ENCODE data around the gene SS18L1.

Gene SS18L1

DNA sequence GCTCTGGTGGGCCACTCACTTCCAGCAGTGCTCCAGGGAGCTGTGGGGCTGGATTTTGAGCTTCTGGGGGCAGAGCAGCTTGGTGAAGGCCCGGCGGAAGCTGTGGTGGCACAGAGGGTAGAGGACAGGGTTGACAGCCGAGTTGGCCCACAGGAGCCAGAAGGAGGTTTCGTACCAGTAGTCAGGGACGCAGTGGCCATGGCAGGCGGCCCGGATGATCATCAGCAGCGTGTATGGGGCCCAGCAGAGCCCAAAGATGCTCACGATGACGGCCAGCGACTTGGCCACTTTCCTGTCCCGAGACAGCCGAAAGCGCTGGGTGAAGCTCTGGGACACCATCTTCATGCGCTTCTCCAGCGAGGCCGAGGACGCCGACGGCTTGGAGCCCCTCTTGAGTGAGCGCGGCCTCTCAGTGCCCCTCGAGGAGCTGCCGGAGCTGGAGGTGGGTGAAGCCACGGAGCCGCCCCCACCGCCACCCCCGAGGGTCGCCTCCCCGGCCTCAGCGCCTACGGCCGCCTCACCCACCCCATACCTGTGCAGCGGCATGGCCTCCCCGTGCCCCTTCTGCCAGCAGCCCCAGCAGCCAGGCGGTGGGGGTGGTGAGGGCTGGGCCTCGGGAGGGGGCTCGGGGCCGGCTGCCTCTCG is 72.5 kb downstream of the SS18L1 start:
- DNase-seq: no peak

DNA sequence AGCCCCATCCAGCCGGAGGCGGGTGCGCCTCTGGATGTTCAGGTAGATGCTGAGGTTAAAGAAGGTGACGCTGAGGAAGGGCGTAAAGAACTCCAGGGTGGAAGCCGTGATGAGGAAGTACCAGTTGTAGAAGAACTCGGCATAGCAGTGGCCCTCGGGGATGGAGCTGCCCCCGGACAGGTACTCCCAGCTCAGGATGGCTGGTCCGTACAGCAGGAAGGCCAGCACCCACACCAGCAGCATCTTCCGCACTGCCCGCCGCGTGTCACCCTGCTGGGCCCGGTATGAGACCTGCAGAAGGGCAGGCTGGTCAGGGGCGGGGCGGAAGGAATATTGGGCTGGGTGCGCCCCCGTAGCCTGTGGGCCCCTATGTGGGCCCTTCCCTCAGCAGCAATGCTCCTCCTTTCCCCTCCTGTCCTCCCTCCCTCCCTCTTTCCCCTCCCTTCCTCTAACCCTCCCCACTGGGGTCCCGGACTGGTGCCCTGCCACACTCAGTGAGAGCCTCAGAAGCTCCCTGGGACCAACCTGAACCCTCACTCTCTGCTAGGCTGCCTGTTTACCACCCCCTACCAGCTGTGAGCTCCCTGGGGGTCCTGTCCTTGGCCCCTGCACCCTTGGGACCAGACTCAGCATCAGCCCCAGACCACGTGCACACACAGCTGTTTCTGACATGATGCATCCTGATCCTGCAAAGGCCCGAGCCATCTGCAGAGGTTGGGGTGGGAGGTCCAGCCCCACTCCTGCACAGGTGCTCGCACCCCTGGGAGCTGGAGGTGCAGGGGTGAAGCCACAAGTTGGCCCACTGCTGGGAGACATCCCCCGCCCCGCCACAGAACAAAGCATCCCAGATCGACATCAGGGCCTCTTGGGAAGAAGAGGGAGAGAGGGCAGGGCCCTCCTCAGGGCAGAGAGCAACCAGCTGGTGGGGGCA is 73.3 kb downstream of the SS18L1 start:
- no peak for DNase-seq

DNA sequence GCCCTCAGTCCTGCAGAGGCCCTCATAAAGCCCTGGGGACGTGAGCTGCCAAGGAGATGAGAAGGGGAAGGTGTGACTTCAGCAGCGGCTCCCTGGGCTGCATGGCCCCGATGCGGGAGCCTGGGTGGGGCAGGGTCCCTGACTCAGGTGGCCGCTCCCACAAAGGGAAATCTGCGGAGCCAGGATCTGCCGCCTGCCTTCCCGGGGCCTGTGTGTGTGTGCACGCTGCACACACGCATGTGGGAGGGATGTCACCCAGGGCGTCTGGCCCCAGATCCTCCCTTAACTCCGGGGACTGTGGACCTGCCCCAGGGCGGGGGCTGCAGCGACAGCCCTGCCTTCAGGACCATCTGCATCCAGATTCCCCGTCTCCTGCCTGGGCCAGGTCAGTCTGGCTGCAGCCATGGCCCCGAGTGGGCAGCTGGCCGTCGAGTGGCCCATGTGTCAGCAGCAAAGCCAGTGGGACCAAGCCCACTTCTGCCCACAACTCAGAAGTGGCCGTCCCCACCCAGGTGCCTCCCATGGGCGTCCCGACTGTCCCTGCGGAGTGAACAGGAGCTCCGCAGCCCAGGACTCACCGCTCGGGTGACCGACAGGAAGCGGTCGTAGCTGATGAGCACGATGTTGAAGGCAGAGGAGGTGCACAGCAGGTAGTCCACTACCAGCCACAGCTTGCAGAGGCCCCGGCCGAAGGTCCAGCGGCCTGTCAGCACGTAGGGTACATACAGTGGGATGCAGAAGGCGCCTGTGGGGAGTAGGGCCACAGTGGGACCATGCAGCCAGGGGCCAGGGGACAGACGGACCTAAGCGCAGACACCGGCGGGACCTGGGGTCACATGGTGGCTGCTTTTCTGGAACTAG is 74.6 kb downstream of the SS18L1 start:
- DNase-seq: no peak

DNA sequence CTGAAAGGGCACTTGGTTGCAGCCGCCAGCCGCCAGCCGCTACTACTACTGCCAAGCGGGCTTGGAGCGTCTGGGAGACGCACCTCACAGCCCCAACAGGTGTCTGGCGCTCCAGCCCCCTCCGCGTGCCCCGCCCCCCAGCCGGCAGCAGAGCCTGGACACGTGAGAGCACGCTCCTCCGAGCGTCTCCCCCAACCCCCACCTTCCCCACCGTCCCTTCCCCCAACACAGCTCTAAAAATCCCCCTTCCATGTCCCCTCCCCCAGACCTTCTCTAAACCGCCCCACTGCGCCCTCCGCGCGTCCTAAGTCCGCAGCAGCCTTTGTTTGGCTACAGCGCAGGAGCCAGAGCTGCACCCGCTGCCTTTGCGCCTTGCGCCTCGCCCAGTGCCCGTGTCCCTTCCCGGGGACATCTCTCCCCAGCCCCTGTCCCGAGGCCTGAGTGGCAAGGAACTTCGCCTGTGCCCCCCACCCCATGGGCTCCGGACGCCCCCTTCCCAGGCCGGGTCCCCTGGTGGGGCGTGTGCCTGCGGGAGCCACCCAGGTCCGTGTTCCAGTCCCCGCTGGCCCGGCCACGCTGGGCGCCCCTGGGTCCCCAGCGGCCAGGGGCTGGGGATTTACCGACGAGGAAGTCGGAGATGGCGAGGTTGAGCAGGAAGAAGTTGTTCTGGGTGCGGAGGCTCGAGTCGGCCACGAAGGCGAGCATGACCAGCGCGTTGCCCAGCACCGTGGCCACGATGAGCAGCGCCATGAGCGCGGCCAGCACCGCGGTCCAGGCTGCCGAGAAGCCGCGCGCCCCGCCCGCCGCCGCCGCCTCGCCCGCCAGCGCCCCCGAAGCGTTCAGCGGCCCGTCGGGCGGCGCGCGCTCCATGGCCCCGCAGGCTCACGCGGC is 75.8 kb downstream of the SS18L1 start:
- no peak for DNase-seq

DNA sequence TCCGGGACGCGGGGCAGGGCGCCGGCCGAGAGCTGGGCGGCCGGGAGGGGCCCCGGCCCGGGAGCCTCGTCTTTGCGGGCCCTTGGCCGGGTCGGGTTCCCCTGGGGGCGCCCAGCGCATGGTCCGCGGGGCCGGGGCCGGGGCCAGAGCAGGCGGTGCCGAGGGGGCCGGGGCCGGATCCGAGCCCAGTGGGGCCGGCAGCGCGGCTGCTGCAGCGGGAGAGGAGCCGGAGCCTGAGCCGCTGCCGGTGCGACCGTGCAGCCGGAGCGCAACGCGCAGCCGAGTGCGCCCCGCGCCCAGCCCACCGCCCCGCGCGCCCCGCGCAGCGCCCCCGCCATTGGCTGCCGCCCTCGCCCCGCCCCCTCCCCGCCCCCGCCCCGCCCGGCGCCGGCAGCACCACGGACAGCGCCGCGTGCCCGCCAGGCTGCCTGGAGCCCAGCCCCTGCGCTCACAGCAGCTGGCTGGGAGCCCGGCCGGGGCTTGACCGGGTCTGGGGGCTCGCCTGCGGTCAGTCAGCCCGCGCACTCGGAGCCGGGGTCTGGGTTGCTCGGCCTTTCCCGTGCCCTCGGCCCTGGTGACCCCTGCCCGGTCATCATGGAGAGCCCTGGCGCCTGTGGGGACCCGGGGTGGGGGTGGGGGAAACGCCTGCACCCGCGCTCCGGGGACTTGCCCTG is 76.6 kb downstream of the SS18L1 start, which contains the start of gene HRH3:
TSS of gene HRH3 (minus strand) at position 287 of the 674 bp plus-strand sequence. CDS start 308 bp downstream, outside the sequence.
- DNase-seq: peak; percentile 50

DNA sequence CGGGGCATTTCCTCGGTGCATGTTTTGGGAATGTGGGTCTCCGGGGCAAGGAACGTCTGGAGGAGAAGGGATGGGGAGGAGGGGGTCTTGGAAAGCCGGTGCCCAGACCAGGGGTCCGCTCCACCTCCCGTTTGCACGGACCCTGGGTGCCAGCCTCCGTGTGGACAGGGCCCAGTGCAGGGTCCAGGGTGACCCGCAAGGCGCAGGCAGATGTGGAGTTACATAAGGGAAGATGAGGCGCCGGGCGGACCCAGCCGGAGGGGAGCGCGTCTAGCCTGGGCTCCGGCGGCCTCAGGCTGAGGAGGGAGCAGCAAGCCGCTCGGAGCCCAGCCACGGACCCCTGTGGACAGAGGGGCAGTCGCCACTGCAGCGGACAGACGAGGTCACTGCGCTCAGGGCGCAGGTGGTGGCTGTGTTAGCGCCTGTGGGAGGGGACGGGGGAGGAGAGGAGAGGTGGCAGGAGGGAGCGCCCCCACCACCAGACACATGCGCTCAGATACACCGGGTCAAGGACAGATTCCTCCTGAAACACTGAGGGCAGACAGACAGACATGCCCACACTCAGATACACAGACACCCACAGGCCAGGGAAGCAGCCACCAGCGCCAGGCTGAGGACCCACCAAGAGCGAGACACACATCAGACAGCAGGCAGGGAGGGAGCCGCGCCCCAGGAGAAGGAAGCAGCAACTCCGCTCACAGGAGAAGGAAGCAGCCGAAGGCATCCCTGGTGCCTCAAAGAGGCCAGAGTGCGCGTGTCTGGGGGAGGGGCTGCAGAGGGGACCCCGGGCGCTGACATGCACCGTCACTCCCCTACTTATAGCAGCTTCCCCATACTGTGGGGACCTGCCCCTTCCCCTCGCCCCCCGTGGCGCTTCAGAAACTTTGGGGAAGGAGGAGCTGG is 77.3 kb downstream of the SS18L1 start:
- DNase-seq: no peak

DNA sequence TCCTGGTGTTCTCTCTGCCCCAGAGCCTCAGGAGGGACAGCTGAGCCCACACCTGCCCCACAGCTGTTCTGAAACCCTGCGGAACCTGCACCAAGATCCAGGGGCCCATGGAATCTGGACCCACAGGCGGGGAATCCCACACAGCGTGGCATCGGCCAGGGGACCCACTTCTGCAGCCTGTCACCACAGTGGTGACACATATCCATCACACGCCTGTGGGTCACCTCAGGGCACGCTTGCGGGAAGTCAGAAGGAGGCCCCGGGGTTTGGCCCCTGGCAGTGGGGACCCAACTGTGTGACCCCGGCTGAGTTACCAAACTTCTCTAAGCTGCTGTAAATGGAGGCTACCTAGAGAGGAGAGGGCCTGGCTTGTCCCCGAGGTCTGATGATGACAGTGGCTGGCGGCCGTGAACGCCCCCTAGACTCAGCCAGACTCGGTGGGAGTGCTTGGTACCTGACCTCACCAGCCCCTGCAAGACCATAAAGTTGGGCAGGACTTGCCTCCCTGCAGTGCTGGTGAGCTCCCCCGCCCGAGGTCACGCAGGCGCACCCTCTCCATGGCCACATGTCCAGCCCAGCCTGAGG is 78.8 kb downstream of the SS18L1 start:
- no peak for DNase-seq

DNA sequence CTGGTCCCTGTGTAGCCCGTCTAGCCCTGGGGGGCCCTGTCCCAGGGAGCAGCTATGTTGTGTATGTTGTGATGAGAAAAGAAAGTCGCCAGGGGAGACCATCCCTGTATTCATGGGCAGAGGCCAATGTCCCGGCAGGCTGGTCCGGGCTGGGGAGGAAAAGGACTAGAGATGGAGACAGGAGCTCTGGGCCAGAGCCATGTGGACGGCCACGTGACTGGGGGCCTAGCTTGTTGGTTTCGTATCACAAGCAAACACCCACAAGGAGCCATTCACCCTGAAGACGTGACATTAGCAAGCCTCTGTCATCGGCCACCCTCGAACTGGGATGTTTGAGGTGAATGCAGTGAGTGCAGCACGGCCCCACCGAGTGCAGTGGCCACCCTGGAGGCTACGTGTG is 79.4 kb downstream of the SS18L1 start:
- DNase-seq: no peak

DNA sequence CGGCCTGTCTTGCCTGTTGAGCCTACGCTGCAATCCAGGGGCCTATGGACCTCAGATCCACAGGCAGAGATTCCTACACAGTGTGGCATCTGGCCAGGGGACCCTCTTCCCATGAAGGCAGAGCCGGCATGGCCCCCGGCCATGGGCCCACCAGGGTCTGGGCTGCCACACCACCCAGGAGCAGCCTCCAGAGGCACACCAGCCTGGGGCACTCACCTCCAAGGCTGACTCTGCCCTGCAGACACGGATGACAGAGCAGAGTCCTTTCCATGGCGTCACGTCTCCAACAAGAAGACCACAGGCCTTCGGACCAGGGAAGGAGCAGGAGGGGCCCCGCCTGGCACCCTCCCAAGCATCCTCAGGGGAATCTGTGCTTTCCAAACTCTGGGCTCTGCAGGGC is 80.0 kb downstream of the SS18L1 start:
- no peak for DNase-seq

DNA sequence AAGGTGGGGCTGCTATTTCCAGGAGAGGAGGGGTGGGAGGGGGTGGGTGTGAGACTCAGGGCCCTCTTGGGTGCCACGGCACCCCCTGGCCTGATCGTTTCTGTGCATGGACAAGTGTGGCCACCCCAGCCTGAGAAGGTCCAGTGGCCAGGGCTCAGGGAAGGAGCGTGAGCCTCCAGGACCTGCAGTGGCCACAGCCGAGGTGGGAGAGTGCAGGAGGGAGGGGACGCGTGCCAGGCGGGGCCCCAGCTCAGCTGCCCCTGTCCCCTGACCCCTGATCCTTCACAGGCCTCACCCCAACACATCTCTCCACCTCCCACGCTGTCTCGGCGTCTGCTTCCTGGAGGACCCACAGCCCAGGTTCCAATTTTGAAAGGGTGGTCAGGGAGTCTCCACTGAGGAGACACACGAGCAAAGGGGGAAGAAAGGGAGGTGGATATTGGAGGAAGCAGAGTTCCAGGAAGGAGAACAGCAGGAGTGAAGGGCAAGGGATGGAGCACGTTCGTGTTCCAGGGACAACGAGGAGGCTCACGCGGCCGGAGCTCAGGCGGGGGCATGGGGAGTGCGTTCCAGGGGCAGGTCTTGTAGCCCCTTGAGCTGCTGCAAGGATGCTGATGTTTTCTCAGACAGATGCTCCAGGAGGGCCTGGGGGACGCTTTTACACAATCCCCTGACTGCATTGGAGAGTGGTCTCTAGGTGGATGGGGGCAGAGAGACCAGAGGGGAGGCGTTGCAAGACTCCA is 80.7 kb downstream of the SS18L1 start:
- DNase-seq: no peak

DNA sequence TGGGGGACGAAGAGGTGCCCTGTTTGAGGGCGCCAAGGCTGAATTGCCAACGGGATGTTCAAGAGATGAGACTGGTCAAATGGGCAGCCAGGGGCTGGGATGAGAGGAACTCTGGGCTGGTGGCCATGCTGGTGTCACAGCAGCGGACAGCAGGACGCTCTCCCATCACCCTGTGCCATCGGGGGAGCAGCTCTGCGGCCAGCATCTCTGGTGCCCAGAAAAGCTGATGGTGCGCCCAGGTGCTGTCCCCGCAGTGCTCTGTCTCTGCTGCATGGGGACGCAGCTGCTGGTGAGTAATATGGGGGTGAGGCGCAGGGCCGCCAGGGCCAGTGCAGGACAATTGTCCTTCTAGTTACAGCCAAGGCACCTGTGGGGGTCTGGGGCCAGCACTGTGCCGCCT is 81.5 kb downstream of the SS18L1 start:
- no peak for DNase-seq

DNA sequence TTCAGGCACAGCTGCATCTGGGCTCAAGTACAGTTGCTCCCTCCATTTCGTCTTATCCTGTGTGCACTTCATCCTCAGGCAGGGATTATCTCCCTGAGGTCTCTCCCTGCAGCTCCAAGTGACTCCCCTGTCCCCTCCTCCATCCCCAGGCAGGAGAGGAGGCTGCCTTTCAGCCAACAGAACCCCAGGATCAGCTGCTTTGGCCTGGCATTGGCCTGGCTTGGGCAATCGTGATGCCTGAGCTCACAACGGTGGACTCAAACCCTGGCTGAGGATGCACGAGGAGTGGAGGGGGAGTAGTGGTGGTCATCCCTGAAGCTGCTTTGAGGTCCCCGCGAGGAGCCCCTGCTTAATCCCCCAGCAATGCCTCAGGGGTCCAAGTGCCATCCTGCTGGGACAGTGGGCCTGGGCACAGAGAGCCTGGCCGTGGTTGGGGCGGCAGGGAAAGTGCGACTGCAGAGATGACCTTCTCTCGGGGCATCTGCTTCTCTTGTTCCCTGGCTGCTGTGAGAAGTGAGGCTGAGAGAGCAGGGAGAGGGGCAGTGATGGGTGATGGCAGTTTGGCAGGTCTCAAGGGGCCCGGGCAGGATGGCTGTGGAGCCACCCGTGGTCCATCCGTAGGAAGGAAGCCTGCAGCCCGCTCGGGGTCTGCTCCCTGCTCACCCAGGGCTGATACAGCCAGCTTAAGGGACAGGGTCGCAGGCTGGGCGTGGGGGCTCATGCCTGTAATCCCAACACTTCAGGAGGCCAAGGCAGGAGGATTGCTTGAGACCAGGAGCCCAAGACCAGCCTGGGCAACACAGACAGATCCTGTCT is 82.5 kb downstream of the SS18L1 start:
- no peak for DNase-seq

DNA sequence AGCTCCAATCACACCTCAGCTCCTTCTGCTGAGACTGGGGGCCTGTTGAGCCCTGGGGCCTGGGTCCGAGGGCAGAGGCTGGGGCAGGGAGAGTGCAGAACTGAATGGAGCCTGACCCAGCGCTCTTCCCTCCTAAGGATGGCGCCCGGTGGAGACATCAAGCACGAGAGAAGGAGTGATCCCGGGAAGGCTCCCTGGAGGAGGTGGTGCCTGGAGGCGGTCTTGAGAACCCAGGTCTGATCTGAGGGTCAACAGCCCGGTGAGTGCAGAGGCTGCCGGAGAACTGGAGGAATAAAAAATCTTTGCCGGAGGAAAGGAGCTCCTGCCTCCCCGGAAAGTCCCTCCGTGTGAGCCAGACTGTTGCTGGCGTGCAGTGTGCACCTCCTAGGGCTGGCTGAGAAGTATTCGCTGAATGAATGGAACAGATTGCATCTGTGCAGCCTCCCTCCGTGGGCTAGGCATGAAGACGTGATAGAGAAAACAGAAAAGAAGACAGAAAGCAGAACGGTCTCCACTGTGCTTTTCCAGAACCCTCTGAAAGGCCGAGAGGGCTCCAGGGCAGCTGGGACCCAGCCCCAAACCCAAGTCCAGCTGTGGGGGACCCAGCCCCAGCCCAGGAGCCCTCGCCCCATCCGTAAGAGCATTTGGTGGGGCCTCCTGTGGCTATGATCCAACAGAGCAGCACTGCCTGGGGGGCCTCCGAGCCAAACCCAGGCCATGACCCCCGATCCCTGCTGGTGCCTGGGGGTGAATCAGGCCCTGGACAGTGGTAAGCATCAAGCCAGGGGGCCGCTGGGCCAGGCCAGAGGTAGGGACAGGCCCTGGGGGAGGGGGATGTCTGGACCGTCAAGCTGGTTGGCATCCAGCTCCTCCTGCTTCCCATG is 83.4 kb downstream of the SS18L1 start:
- DNase-seq: no peak

DNA sequence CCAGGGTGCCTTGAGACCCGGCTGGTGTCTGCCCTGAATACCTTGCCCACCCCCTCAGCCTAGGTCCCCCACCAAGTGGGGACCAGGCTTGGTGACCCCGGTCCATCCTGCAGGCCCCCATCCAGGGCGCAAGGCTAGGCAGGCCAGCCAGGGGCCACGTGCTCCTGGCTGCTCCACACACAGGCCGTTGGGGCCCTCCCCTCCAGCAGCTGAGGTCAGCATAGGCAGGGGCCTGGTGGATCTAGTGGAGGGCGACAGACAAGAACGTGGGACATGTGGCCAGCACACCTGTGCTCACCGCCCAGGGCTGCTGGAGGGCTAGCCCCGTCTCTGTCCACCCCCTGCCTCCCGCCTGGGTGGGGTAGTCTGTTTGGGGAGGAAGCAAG is 84.0 kb downstream of the SS18L1 start:
- no peak for DNase-seq

DNA sequence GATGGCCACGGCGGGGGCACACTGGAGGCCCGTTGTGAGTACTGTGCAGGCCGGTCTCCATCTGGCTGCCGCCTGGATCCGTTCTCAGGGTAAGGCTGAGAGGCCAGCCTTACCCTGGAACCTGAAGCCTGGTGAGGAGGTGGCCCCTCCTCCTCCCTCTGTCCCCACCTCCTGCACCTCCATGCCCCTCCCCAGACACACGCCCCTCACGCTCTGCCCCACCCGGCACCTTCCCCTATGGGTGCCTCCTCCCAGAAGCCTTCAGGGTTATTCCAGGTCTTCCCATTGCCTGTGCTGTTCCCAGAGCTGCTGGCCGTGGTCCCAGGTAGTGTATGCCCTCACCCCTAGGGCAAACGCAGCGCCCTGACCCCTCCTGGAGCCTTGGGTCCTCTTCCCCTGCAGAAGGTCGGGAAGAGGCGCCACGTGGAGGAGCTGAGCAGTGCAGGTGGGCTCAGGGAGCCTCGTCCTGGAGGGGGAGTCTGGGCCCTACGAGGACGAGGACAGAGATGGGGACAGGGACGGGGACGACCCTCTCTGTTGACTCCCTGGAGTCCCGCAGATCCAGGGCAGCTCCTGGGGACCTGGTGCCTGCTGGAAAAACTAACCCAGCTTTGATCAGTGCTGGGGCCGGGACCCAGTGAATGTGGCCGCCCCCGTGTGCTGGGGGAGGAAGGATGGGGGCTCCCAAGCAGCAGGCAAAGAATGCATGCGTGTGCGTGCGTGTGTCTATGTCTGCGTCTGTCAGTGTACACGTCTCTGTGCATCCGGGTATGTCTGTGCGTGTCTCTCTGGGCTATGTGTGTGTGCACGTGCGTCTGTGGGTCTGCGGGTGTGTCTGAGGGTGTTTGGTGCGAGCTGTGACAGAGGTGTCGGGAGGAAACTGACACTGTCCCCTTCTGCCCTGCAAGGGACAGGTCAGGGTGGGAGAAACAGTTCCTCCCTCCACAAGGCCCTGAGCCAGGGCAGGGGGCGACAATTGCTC is 84.7 kb downstream of the SS18L1 start:
- no peak for DNase-seq

DNA sequence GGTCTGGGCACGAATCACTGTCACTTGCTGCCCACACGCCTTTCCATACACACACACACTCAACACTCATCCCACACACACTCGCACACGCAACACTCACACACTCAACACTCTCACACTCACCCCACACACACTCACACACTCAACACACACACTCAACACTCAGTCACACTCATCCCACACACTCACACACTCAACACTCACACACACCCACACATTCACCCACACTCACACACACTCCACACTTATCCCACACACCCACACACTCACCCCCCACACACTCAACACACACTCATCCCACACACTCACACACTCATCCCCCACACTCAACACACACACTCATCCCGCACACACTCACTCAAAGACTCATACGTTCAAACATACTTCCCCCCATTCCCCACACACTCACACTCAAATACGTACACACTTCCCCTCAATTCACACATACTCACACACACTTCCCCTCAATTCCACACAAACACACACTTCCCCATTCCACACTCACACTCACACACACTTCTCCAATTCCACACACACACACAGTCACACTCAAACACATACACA is 85.5 kb downstream of the SS18L1 start:
- DNase-seq: no peak
